SHP77 treated with DMSO at 0.1 percent for 48 hours (cell line): ENCODE results near the gene ZNF586.
A peak's percentile ranks its signal among the peaks of the same experiment; 100 is the strongest.
"Not testable (repeated sequence)": the region's sequence is repeated elsewhere in the genome, so short reads cannot be mapped to it uniquely, and the experiment has no call there.

Source experiments
- DNase-seq: peaks from one replicate; lab custom pipeline; 2025; lab: John Stamatoyannopoulos, UW

The ZNF586 gene

GRCh38 chr19:57796580-57796979 lies 27.1 kb downstream of the ZNF586 start:
- DNase-seq = not testable (repeated sequence)

GRCh38 chr19:57800696-57801095 lies 31.2 kb downstream of the ZNF586 start:
- DNase-seq = no peak

GRCh38 chr19:57802269-57802668 lies 32.8 kb downstream of the ZNF586 start:
- DNase-seq = no peak

- DNase-seq = no peak
Measured at GRCh38 chr19:57803265-57803593, 33.8 kb downstream of the ZNF586 start.

- DNase-seq = no peak
Measured at GRCh38 chr19:57803594-57804325, 34.3 kb downstream of the ZNF586 start.

GRCh38 chr19:57807541-57807940 lies 38.1 kb downstream of the ZNF586 start:
- no peak for DNase-seq

GRCh38 chr19:57810410-57811295 lies 41.2 kb downstream of the ZNF586 start:
- not testable (repeated sequence) for DNase-seq

GRCh38 chr19:57812226-57812625 lies 42.8 kb downstream of the ZNF586 start:
- DNase-seq = no peak

GRCh38 chr19:57812975-57813820 lies 43.7 kb downstream of the ZNF586 start:
- DNase-seq = not testable (repeated sequence)

GRCh38 chr19:57813919-57814504 lies 44.5 kb downstream of the ZNF586 start:
- no peak for DNase-seq

GRCh38 chr19:57814505-57815246 lies 45.2 kb downstream of the ZNF586 start, which contains the start of gene ZNF552:
ZNF552 (minus strand) TSS chr19:57814913; CDS start chr19:57814743, 170 bp downstream.
- peak; percentile 90 for DNase-seq

- no peak for DNase-seq
Measured at GRCh38 chr19:57815247-57816075, 46.0 kb downstream of the ZNF586 start.

- DNase-seq = no peak
Measured at GRCh38 chr19:57816652-57817051, 47.2 kb downstream of the ZNF586 start.

GRCh38 chr19:57817976-57818375 lies 48.5 kb downstream of the ZNF586 start:
- no peak for DNase-seq

- no peak for DNase-seq
Measured at GRCh38 chr19:57818378-57818777, 48.9 kb downstream of the ZNF586 start.

- DNase-seq = peak; percentile 86
Measured at GRCh38 chr19:57819475-57820148, 50.1 kb downstream of the ZNF586 start.

- no peak for DNase-seq
Measured at GRCh38 chr19:57820599-57820998, 51.1 kb downstream of the ZNF586 start.

- not testable (repeated sequence) for DNase-seq
Measured at GRCh38 chr19:57821095-57821494, 51.6 kb downstream of the ZNF586 start.

- DNase-seq = not testable (repeated sequence)
Measured at GRCh38 chr19:57821501-57821900, 52.0 kb downstream of the ZNF586 start.

GRCh38 chr19:57823155-57823554 lies 53.7 kb downstream of the ZNF586 start:
- DNase-seq = not testable (repeated sequence)
